Fibroblast of mammary gland (primary cell): ENCODE results near the gene MYOZ1.

Experiments used
- DNase-seq: peaks from one replicate; pipeline ENCODE4 v3.0.0-alpha.2; 2010; ENCODE audit warnings: low read depth
- H3K4me3 ChIP-seq: 2 replicates; pipeline ENCODE4 v1.5.1; 2011; ENCODE audit warnings: low read depth, mild to moderate bottlenecking, low read length, moderate library complexity; ENCODE audit not compliant: control insufficient read depth
- TF ChIP-seq, protein P1 (sequence below): conservative IDR thresholded peaks from 2 replicates; pipeline ENCODE4 v1.5.1; 2011; ENCODE audit warnings: low read depth, low read length, inconsistent platforms; ENCODE audit not compliant: control insufficient read depth, insufficient read depth

Gene MYOZ1

DNA sequence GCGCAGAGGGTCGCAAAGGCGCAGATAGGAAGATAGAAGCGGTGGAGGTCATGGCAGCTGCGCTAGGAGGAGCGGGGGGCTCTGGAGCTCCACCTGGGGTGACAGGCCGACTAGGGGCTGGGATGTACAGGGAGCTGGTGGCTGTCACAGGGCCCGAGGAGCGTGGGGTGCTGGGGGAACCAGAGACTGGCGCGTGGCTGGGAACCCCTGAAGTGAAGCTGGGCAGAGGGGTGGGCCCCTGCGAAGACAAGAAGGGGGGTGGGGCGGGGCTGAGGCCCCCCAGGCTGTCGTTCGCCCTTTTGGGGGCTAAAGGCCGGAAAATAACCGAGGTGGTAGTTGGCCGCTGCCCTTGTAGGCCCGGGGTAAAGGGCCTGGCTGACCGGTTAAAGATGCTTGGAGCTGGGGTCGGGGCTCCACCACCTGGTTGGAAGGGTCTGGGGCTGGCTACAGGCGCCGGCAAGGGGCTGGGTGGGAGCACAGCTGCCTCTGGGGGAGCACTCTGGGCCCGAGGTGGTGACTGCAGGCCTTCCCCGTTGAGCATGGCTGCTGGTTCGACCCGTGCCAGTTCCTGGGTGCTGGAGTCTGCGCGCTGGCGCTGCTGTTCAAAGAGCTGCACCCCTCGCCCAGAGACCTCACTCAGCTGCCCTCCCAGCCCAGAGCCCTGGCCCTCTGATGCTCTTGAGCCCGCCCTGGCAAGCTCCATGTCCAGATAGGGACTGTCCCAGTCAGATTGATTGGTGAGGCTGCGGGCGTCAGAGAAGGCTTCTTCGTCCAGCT is 6.8 kb upstream of the MYOZ1 start:
- TF ChIP-seq, protein P1, sequence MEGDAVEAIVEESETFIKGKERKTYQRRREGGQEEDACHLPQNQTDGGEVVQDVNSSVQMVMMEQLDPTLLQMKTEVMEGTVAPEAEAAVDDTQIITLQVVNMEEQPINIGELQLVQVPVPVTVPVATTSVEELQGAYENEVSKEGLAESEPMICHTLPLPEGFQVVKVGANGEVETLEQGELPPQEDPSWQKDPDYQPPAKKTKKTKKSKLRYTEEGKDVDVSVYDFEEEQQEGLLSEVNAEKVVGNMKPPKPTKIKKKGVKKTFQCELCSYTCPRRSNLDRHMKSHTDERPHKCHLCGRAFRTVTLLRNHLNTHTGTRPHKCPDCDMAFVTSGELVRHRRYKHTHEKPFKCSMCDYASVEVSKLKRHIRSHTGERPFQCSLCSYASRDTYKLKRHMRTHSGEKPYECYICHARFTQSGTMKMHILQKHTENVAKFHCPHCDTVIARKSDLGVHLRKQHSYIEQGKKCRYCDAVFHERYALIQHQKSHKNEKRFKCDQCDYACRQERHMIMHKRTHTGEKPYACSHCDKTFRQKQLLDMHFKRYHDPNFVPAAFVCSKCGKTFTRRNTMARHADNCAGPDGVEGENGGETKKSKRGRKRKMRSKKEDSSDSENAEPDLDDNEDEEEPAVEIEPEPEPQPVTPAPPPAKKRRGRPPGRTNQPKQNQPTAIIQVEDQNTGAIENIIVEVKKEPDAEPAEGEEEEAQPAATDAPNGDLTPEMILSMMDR, result no peak
- H3K4me3 ChIP-seq, result peak overlapping the region; percentile 57
- no peak for DNase-seq

DNA sequence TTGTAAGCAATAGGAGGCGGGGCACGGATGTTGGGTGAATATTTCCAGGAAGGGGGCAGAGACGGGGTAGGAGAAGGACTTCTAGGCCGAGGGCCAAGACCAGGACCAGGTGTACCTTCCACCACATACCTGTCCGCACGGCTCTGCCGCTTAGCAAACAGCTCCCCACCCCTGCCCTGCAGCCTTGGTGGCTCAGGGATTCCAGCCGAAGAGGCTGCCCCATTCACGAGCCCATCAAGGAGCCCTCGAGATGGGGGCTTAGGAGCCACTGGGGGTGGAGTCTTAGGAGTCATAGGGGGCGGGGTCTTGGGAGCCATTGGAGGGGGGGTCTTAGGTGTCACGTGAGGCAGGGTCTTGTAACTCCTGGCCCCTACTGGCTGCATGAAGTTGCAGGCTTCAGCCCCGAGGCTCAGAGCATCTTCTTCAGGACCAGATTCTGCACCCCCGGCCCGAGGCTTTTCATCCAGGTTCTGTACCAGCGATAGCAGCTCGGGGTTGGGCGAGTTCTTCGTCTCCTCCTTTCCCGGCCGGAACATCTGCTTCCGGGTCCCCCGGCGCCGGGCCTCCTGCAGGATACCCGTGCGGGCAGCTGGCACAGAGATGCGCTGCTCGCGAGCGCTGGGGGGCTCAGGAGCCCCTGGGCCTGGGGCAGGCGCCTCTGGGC is 6.1 kb upstream of the MYOZ1 start:
- peak; percentile 26 for DNase-seq
- TF ChIP-seq, protein P1, result no peak
- peak overlapping the region; percentile 57 for H3K4me3 ChIP-seq

DNA sequence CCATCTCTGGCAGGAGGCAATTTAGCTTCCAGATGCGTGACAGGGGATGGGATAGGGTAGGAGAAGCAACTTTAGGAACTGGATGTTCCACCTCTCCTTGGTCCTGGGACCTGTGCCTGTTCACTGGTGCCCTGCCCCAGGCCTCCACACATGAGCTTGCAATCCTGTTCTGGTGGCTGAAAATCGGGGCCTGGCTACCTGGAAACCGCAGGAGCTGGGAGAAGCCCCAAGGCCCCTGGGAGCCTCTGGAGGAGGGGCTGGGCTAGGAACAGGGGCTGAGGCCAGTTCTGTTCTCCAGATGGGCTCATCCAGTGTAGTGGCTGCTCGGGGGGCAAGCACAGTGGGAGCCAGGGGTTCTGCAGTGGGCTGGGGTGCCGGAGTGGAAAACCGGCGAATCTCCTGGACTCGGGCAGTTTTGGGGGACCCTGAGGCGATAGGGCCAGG is 5.3 kb upstream of the MYOZ1 start:
- no peak overlapping the region for H3K4me3 ChIP-seq
- TF ChIP-seq, protein P1, result no peak
- no peak for DNase-seq

DNA sequence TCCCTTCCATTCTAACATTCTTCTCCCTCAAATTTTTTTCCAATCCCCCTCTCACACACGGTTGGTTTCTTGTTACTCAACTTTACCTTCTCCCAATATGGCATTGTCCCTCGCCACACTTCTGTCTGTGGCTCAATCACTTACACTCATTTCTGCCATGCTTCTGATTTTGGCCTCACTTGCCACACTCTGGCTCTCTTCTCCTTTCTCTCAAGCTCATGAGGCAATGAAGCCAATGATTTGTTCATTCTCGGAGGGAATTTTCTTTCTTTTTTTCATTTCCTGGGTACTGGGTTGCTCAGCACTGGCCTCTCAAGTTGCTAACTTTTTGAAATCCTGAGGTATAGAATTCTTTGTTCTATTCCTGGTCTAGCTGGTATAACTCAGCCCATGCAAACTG is 4.0 kb upstream of the MYOZ1 start:
- DNase-seq, result no peak
- TF ChIP-seq, protein P1, result no peak
- no peak overlapping the region for H3K4me3 ChIP-seq

DNA sequence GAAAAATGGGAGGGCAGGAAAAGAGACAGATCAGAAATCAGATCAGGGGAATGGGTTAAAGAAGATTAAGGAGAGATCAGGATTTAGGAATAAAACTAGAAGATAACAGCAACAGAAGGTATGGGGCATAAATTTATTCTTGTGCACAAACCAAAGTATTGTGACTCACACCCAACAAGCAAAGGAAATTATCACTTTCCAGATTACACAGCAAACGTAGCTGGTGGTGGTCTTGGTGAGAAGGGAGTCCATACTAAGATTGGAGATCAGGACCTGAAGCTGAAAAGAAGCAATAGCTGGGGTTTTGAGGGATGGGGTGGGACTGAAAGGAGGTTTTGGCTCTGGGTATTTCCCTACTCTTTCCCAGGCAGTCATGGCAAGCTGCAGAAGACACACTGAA is 3.5 kb upstream of the MYOZ1 start:
- H3K4me3 ChIP-seq, result no peak overlapping the region
- TF ChIP-seq, protein P1, result no peak
- no peak for DNase-seq

DNA sequence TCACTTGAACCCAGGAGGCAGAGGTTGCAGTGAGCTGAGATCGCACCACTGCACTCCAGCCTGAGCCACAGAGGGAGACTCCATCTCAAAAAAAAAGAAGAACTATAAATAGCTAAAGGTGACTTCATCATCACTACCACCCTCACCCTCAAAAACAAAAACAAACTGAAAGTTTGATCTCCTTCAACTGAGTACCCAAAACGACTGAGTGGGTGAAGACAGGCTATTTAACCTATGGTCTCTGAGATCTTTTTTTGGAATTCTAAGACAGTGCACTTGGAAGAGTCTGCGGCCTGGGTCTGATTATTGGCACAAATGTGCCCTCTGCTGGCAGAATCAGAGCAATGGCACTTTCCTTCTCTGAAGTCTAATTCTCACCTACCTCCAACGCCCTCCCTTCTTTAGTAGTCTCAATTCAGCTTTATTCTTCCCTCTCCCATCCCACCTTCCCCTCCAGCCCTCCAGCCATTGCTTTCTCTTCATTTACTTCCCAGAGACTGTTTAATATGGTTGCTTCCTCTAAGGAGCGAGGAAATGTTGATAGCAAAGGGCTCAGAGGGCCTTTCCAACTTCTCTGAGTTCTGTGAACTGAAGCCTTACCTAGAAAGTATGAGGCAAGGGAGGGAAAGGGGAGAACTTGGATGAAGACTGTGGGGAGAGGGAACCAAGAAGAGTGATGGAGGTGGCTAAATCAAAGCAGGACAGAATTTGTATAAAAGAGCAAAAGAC is 2.9 kb upstream of the MYOZ1 start:
- TF ChIP-seq, protein P1, result peak; percentile 85
- DNase-seq, result peak; percentile 74
- H3K4me3 ChIP-seq, result no peak overlapping the region
